GM18502 (cell line): Measurements from ENCODE around the gene NDUFS4.
A peak's percentile ranks its signal among the peaks of the same experiment; 100 is the strongest.
"Not testable (repeated sequence)": the region's sequence is repeated elsewhere in the genome, so short reads cannot be mapped to it uniquely, and the experiment has no call there.

Source experiments
- ATAC-seq: cut with Tn5 transposase; IDR thresholded peaks from one replicate; pipeline ENCODE4 v1.9.1; 2021; ENCODE audit warnings: mild to moderate bottlenecking; ENCODE audit not compliant: unreplicated experiment, poor library complexity

Gene NDUFS4

DNA sequence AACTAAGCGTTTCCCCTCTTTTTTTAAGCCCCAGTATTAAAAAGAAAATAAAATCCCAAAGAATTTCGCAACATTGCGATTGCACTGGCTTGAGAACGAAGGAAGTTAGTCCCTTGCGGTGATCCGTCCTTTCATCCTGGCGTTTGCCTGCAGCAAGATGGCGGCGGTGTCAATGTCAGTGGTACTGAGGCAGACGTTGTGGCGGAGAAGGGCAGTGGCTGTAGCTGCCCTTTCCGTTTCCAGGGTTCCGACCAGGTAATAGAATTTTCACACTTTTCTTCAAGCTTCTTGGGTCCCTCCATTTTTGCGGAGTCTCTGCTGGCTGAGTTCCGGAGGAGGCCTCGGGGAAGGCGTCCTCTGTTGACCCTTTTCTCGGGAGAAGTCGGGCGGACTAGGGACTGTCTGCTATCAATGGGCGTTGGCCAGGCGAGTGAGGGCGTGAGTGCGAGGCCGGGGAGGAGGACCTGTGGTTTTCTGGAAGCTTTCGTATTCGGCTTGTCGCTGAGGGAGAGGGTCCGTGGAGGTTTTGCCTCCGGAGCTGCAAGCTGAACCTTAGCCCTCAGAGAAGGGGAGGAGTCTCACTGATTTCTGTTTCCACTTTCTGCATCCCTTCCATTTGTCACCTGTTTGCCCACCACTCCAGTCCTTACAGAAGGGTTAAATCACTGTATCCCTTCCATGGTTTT lies at the start of gene NDUFS4:
Gene NDUFS4 (plus strand): TSS at position 134 of the 686 bp plus-strand sequence. CDS start 24 bp downstream, at position 158.
- ATAC-seq, result peak; percentile 96

DNA sequence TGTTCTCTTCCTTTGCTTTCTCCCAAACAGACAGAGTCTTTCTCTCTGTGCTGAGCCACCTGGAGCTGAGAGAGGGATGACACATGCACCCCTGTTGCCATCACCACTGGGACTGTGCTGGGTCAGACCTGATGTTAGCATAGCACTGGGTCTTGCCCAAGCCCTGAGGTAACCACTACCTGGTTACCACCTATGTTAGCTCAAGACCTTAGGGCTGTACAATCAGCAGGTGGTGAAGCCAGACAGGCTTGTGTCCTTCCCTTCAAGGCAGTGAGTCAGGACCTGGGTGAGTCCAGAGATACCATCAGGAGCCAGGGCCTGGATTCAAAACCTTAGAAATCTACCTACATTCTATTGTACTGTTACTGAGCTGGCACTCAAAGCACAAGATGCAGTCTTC lies 47.9 kb upstream of the NDUFS4 start:
- no peak for ATAC-seq

DNA sequence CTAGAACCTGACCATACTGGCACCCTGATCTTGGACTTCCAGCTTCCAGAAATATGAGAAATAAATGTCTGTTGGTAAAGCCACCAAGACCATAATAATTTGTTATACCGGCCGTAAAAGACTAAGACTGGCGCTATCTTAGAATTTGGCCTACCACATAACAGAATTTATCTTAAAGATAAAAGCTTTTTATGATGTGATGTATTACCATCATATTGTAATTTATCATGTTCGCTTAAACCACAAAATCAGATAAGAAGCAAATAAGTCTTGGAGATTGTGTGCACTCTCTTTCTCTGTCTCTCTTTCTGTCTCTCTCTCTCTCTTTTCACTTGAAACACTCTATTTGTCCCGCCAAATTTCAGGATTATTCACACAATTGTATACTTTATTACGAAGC lies 44.5 kb upstream of the NDUFS4 start:
- ATAC-seq, result no peak

DNA sequence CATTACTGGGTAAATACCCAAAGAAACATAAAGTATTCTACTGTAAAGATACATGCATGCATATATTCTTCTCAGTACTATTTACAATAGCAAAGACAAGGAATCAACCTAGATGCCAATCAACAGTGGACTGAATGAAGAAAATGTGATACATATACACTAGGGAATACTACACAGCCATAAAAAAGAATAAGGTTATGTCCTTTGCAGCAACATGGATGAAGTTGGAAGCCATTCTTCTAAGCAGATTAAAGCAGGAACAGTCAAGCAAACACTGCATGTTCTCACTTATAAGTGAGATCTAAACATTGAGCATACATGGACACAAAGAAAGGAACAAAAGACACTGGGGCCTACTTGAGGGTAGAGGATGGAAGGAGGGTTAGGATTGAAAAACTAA lies 39.6 kb upstream of the NDUFS4 start:
- ATAC-seq, result no peak

DNA sequence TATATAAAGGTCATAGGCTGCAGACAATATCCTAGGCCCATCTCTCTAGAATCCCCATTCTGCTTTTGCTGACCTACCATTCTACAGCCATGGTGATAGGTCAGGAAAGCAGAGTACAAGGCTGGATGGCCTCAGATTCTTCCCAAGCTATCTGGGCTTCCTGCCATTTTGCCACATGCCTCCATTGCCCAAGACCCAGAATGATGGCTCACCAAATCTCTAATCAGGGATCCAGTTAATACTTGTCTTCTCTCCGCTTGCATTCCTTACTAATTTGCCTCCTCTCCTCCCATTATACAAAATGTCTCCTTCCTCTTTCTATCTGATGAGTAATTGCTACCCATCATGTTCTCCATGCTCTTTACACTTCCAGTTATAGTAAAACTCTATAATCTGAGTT lies 22.7 kb upstream of the NDUFS4 start:
- ATAC-seq, result no peak

DNA sequence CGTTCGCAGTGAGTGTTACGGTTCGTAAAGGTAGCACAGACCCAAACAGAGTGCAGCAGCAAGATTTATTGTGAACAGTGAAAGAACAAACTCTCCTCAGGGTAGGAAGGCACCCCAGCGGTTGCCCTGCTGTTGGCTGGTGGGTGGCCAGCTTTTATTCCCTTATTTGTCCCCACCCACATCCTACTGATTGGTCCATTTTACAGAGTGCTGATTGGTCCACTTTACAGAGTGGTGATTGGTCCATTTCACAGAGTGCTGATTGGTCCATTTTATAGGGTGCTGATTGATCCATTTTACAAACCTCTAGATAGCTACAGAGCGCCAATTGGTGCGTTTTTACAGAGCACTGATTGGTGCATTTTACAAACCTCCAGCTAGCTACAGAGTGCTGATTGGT lies 19.7 kb upstream of the NDUFS4 start:
- ATAC-seq, result not testable (repeated sequence)

DNA sequence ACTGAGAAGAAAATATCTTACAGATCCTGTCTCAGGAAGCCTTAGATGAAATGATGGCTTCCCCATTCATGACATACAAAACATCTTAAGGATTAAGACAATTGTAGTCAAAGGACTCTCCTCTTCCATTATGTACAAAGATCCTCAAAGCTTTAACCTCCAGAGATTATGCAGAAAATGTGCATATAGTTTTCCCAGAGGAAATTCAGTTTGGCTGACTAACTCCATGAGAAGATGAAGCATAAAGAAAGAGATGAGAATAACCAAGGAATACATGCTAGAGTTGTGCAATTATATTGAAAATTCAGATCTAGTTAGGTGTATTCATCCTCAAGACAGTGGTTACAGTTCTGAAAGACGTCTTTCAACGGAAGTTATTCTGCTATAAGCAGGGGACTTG lies 18.6 kb upstream of the NDUFS4 start:
- ATAC-seq, result no peak

DNA sequence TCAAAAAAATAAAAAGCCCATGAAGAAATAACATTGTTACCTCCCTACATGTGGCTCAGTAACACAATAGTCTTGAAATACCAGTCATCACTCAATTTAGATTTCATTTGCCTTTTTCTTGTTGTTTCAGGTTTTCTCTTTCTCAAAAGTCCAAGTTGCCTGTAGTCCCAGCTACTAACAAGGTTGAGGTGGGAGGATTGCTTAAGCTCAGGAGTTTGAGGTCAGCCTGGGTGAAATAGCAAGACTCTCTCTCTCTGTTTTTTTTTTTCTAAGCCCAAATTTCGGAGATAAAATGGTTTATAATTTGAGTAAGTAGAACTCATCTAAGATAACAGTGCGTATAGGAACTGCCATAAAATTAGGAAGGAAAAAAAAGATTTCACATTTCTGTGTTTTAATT lies 17.5 kb upstream of the NDUFS4 start:
- no peak for ATAC-seq

DNA sequence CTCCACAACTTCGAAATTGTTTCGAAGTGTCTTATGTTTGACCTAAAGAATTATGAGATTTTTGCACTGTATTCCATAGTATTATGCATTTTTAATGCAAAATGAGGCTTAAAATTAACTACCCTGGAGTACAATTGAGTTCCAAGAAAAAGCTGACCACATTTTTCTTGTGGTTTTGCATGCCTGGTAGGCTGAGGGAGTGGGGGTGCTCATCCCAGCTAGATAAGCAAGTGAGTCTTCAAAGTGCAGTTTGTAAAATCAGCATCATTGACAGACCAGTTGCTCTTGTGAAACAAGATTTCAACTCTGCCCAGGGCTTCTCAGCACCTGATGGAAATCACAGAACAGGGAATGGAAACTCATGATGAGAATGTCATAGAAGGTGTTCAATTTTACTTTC lies 17.0 kb upstream of the NDUFS4 start:
- ATAC-seq, result no peak

DNA sequence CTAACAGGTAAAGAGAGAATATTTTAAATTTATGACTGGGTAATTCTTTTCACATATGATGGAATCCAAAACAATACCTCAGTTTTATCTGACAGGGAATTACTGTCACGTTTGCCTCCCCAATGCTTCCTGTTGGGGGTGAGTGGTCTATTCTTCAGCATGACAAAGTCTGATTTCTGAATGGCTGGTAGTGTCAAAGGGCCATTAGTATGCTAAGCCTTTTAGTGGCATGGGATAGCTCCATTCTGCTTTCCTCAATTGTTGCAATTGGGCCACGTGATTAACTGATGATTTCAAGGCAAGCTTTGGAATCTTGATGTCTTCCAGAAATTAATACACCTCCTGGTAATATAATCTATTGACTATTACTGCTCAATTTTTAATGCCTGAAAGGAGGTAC lies 14.7 kb upstream of the NDUFS4 start:
- ATAC-seq, result no peak

DNA sequence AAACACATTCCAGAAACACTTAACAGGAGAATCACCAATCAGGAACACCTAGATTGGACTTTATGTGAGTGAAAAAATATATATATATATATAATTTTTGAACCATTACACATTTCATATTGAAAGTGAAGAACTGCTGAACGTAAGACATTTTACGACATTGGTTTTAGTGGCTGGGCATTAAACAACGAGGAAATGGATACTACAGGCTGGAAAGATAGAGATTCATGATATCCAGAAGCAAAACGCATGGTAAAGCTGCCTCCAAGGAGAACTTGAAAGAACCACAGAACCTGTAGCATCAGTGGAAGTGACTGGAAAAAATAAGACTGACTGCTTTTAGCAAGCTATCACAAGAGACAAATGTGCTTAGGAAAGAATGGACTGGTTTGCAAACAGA lies 13.2 kb upstream of the NDUFS4 start:
- no peak for ATAC-seq

DNA sequence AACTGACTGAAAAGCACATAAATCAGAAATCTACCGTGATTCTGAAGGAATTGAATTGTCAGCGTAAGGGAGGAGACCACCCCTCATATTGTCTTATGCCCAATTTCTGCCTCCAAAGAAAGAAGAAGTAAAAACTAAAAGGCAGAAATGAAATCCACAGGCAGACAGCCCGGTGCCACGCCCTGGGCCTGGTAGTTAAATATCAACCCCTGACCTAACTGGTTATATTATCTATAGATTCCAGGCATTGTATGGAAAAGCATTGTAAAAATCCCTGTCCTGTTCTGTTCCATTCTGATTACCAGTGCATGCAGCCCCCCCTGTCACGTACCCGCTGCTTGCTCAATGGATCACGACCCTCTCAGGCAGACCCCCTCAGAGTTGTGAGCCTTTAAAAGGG lies 11.9 kb upstream of the NDUFS4 start:
- ATAC-seq, result not testable (repeated sequence)

DNA sequence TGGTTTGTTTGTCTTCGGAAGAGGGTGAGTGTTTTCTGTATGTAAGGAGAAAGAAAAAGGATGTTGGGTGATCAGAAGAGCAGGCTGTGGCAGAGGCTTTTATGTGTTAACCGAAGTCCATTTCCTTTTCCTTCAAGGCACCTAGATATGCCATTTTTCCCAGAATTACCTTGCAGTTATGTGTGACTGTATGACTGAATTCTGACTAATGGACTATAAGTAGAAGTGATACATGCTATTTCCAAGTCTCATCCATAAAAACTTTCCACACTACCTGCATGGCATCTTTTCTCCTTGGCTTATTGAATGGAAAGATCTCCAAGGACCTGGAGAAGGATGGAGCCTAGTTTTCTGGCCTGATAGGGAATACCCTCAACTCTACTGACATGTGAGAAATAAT lies 10.6 kb upstream of the NDUFS4 start:
- no peak for ATAC-seq

DNA sequence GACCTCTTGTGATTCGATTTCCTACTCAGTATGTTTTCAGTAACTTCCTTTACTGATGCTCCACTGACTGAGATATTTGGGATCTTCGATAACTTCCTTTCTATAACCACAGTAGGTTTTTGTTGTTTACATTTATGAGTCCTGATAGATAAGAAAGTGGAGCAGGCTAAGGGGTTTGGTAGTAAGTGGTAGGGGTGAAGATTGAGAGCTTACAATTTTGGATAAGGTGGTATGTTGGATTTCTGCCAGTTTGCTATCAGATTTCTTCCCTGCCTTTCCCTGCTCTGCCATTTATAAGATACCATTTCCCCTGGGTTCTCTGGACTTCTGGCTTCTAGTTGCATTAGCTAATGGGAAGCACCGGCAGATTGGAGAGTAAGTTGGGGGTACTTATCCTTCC lies 7.9 kb upstream of the NDUFS4 start:
- ATAC-seq, result no peak

DNA sequence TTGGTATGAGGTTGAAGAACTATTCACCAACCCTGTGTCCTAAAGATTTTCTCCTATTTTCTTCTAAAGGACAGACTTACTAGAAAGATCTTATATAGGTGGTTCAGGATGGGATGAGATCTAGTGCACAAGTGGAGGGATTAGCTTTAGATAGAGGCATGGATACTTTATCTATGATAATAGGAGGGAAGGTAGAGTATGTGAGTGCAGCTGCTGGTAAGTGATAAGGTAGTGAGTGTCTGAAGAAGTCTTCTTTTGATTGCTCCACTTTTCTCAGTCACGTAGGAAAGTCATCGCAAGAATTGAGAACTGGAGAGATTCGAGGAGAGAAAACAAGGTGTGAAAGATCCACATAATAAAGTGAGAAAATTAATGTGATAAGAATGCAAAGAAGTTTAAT lies 6.0 kb upstream of the NDUFS4 start:
- no peak for ATAC-seq

DNA sequence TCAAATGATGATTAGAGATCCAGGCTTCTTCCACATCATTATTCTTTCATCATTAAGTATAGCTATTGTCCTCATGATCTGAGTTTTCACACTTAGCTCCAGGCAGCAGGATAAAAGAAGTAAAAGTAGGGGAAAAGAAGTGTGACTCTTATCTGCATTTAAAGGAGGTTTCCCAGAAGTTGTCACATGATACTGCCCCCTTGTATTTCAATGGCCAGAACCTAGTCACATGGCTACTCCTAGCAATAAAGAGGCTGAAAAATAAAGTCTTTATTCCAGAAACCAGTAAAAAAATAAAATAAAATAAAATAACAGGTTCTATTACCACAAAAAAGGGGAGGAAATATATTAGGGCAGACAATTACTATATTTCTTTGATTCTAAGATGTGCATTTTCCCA lies 5.3 kb upstream of the NDUFS4 start:
- no peak for ATAC-seq

DNA sequence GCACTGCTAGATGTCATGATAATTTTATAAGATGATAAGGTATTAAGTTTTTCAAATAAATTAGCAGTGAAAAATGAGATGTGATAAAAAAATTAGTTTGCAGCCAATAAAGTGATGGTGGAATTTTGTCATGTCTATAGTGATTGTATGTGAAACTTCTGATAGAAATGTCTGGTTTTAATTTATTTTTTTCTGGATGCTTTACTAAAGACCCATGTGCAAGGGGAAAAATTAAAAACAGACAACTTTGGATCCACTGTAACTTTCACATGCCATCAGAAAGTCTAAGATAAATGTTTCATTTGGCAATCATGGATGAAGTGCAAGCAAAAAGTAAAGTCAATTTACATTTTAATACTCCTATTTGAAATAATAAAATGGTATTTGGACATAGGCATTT lies 4.4 kb upstream of the NDUFS4 start:
- ATAC-seq, result no peak

DNA sequence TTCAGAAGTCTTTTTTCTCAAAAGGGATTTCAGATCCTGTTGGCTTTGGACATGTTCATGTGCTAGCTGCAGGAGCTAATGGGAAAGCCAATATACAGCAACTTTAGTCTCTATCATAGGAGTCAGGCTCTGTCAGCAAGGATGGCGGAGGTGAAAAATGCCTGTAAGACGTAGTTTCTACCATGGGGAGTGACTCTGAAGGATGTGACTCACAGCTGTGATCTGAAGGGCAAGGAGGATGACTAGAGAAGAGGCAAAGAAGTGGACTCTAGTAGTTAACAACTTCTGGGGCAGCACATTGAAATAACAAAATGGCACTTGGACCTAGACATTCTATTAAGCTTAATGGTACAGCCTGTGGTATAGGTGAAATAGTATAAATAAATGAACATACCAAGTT lies 3.1 kb upstream of the NDUFS4 start:
- no peak for ATAC-seq

DNA sequence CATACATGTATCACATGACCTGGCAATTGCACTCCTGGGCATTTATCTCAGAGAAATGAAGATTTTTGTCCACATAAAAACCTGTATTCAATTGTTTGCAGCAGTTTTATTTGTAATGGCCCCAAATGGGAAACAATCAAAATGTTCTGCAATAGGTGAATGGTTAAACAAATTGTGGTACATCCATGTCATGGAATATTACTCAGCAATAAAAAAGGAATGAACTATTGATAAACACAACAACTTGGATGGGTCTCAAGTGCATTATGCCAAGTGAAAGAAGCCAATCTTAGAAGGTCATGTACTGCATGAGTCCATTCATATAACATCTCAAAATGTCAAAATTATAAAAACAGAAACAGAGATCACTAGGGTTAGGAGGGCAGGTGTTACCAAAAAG lies 1.5 kb upstream of the NDUFS4 start:
- no peak for ATAC-seq

DNA sequence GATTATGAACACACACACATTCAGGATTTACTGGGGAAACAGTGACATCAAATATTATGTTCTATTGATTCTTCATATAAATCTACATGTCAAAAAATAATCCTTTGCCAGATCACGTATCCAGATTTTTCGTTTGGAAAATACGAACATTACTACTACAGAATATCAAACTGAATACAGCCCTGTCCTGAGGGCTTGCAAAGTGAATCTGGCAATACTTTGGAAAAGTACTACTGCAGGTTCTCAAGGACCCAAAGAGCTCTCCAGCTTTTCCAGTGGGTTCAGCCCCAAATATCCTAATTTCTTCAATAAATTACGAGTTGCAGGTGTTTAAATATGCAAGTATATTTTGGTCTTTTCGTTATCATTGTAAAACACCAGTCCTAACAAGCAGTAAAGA lies 411 bp upstream of the NDUFS4 start:
- ATAC-seq, result peak; percentile 16

DNA sequence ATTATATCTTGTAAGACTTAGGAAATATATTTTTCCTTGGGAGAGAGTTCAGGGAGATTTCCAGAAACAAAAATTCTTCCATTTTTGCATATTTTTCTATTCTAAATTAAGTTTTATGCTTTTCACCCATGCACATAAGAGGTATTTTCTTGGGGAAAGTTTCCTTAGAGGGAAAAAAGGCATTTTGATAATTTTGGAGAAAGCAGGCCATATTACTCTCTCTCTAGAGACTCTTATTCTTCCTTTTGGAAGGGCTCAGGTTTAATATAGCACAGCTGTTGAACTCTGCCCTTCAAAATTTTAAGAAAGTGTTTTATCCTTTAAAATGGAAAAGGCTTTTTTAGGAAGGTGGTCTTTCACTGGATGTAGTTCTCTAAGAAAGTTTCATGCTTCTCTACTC lies 8.0 kb downstream of the NDUFS4 start:
- no peak for ATAC-seq

DNA sequence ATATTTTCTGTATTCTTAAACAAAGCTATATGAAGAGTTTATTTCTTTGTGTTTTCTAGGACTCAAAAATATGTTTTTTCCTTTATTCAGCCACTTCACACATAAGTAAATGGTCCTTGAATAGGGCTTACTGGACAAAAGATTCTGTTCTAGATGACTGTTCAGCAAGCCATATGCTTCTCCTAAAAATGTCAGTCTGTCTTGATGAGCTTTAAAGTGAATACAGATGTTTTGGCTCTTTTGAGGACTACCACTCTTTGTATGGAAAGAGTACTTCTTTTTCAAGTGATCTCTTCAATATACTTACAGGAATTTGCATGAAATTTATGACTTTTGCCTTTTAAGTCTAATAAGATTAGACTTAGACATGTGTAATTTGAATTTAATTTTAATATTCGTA lies 8.4 kb downstream of the NDUFS4 start:
- no peak for ATAC-seq

DNA sequence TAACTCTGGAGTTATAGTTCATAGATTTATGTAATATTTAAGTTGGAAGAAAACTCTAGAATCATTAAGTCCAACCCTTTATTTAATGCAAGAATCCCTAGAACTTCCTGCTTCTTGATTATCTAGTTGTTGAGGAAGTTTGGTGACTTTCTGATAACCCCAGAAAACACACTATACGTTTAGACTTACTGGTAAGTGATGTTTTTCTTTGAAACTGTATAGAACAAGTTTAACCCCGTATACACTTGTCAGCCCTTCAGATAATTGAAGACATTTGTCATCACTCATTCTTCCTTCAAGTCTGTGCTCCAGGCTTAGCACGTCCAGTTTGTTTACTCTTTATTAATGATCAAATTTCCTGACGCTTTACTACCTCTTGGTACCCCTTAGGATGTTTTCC lies 9.0 kb downstream of the NDUFS4 start:
- ATAC-seq, result no peak
